ENCODE measurements around the gene EFCAB13. TPM values are rescaled to one million over a fixed set of nuclear protein-coding genes. Genes with fewer than 3 reads are reported as not detected.

The EFCAB13 gene, protein sequence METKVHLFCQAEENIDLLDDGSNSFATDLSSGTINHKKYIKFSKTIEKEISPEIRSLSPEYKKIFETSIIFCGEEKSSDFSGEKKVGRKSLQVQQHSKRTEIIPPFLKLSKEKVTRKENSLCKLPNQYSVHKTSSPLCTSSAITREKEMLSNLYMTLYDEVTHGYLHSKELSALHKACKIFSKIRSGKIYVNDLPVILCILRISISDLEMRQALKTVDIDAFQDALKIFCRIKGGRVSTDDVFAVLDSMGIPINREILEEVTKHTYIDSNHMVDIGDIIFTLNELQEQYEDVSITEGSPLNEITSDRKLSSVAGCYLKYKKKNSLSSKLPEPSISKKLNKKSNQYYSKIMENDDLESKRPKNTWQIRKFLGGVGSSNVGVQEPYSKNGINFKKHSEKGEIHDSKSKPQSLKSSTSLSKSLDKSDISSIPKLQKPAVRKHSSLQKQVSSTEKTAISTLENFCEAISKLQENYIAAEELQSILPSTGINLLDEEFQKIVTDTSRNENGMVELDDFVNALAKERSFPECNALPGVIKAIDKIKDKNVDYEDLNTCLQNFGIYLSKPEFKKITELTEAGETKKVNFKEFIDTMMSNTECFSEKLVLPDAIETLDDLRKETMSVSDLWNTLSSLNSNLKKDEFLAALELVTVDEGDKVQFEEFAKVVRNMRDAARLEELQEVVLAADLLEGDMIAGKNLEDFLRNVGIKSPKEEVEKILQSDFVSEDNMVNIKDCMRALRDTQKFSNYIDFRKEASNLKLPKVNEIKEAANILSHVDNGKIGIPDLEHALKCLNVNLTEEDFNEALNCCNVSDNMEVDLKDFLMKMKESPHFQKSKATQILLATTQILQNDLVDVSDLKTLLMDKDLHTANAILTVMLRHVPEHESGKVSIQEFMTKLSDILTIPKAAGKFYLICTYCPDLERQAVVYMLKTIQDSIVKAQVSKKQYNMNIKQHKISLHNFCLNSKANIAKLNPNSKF
- total RNA-seq = 10 to 100 TPM in 1 of 3 donors, 1 to 10 TPM in 2; 2.7 to 15.3 (median 4.7) TPM
- long read RNA-seq, donor 1, partial matches to known transcripts = 0 of 2 reads
- long read RNA-seq, donor 1, other reads (novel, unspliced or antisense) = 2 of 2 reads
- long read RNA-seq, donor 2, partial matches to known transcripts = 0 of 4 reads
- long read RNA-seq, donor 2, other reads (novel, unspliced or antisense) = 4 of 4 reads

DNA sequence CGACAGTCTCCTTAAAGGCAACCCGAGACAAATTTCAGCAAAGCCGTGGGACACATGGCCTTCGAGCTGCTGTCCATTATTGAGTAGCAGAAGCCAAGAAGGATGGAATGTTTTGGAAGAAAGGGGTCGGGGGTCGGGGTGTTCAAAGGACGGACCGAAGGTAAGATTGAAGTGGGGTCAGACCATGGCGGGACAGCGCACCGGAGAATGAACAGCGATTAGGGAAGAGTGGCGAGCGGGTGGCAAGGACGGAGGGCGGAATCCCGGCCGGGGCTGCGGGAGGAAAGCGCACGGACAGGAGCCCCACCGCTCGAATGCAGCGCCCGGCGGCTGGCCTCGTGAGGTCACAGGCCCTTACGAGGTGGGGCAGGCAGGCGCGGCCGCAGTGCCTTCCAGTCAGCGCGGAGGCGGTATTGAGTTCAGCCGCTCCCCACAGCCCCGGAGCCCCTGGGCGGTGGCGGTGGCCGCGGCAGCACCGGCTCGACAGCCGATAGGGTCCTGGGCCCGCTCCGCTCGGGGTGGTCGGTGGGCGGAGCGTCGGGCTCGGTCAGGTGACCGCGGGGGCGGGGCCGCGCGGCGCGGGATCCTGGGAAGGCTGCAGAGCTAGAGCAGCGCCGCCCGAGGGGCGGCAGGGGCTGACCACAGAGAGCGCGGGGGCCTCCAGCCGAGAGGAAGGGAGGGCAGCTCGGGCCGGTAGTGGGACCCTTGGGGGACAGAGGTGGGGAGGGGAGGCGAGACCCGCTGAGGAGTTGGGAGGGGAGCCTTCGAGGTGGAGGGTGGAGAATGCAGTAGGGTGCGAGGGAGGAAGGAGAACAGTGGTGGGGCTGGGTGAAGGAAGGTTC is at the start of gene EFCAB13:
Gene EFCAB13 (plus strand): TSS at position 574 of the 842 bp plus-strand sequence. CDS start 4,399 bp downstream, outside the sequence.
- no peaks in the 10 kb centered on the region for H3K36me3 ChIP-seq (ENCODE audit: low read depth)
- H3K4me3 ChIP-seq = peak within 1 kb of the TSS; percentile 60
- no peaks in the 10 kb centered on the region for H3K4me1 ChIP-seq (ENCODE audit: low read depth)
- H3K9me3 ChIP-seq = no peaks in the 10 kb centered on the region
- intact Hi-C loops (cut with DNase I, micrococcal nuclease) = no loop called here
- DNase-seq = peak; percentile 90 to 93 (median 93)
- TF ChIP-seq, protein P1, sequence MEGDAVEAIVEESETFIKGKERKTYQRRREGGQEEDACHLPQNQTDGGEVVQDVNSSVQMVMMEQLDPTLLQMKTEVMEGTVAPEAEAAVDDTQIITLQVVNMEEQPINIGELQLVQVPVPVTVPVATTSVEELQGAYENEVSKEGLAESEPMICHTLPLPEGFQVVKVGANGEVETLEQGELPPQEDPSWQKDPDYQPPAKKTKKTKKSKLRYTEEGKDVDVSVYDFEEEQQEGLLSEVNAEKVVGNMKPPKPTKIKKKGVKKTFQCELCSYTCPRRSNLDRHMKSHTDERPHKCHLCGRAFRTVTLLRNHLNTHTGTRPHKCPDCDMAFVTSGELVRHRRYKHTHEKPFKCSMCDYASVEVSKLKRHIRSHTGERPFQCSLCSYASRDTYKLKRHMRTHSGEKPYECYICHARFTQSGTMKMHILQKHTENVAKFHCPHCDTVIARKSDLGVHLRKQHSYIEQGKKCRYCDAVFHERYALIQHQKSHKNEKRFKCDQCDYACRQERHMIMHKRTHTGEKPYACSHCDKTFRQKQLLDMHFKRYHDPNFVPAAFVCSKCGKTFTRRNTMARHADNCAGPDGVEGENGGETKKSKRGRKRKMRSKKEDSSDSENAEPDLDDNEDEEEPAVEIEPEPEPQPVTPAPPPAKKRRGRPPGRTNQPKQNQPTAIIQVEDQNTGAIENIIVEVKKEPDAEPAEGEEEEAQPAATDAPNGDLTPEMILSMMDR (IDR thresholded peaks at IDR 0.05) = no peak
- peak; percentile 97 for ATAC-seq

DNA sequence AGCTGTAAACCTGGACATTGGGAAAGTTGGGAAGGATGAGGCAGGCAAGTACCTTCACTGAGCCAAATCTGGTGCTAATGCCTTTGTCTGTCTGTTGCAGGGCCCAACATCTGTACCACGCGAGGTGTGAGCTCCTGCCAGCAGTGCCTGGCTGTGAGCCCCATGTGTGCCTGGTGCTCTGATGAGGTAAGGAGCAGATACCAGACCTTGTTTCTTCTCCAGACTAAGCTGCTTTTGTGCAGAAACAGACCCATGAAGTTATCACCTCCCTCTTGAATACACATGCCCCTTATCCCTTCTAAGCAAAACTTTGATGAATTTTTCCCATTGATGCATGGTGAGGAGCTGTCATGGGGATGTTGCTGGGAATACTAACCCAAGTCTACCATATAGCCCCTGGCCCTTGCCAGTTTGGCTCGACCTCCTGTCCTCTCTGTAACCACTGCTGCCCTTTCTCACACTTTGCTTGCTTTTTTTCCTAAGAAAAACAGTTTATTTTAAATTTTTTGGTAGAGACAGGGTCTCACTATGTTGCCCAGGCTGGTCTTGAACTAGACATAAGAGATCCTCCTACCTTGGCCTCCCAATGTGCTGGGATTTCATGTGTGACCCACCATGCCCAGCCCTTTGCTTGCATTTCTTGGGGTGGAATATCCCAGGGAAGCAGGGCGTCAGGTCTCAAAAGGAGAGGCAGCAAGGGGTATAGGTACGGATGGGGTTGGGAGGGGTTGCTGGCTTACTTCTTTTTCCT is 49.3 kb upstream of the EFCAB13 start:
- Histone ChIP-seq H3K4me3 (no peak overlapping the region), H3K4me1 (ENCODE audit: low read depth) (peaks cover 18% of the 10 kb centered on the region), H3K9me3 (no peaks in the 10 kb centered on the region), H3K36me3 (ENCODE audit: low read depth) (no peaks in the 10 kb centered on the region)
- TF ChIP-seq, protein P1 (IDR thresholded peaks at IDR 0.05) = no peak
- ATAC-seq (no peak), DNase-seq (no peak)
- intact Hi-C loops (cut with DNase I, micrococcal nuclease) = no loop called here

DNA sequence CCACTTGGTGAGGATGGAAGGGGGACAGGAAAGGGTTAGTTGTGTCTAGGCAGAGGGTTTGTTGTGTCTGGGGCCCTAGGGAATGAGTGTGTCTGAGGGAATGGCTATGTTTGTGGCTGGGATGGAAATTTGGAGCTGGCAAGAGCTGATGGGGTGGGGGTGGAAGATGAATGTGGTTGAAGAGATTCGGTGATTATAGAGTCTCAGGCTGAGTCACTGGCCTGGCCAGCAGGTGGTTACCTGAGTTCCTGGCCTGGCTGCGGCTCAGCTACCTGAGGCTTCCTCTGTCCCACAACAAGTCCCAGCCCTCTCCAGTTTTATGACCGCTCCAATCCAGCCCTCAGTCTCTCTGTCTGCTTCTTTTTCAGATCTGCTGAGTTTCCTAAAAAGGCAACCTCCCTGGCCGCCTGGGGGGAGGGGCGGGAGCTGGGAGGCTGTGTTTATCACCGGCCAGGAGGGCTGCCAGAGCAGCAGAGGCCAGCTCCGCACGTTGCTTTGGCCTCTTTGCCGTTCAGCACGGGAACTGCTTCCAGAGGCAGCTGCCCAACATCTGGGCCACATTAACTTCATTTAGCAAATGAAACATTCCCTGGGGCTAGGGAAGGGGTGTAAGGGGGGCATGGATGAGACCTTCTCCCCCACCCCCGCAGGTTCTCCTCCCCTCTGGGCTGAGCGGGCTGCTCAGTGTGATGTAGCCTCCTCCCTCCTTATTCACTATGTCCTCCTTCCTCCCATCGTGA is 48.3 kb upstream of the EFCAB13 start:
- ATAC-seq (peak; percentile 32), DNase-seq (peak; percentile 64 to 79 (median 76))
- Histone ChIP-seq H3K4me1 (ENCODE audit: low read depth) (peaks cover 18% of the 10 kb centered on the region), H3K4me3 (no peak overlapping the region), H3K9me3 (no peaks in the 10 kb centered on the region), H3K36me3 (ENCODE audit: low read depth) (no peaks in the 10 kb centered on the region)
- TF ChIP-seq, protein P1 (IDR thresholded peaks at IDR 0.05) = no peak
- intact Hi-C loops (cut with DNase I, micrococcal nuclease) = no loop called here

DNA sequence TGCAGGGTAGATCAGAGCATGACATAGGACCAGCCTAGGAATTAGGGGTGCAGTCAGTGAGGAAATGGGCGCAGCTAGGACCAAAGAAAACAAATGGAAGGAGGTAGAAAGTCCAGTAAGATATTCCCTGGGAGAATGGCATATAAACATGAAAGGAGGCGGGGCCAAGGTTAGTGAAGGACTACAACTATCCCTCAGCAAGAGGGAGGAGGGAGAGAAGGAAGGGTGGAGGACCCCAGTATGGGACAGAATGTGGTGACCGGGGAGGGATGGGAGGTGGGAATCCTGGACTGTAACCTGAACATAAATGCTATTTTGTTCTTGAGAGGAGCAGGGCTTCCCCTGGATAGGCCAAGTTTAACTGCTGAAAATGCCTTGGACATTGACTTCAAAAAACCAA is 47.3 kb upstream of the EFCAB13 start:
- H3K4me3 ChIP-seq = no peak overlapping the region
- peak in 1 of 3 donors; percentile 51 for DNase-seq
- H3K36me3 ChIP-seq (ENCODE audit: low read depth) = no peaks in the 10 kb centered on the region
- intact Hi-C loops (cut with DNase I, micrococcal nuclease) = no loop called here
- H3K4me1 ChIP-seq (ENCODE audit: low read depth) = peaks cover 18% of the 10 kb centered on the region
- peak; percentile 24 for ATAC-seq
- H3K9me3 ChIP-seq = no peaks in the 10 kb centered on the region
- TF ChIP-seq, protein P1 (IDR thresholded peaks at IDR 0.05) = no peak
